ENCODE results near the gene CAMTA1. TPM values are rescaled to one million over a fixed set of nuclear protein-coding genes. Genes with fewer than 3 reads are reported as not detected.

Gene CAMTA1
- total RNA-seq, 6 experiments from 2014 or later = 78.1 to 96.6 (median 86.1) TPM

DNA sequence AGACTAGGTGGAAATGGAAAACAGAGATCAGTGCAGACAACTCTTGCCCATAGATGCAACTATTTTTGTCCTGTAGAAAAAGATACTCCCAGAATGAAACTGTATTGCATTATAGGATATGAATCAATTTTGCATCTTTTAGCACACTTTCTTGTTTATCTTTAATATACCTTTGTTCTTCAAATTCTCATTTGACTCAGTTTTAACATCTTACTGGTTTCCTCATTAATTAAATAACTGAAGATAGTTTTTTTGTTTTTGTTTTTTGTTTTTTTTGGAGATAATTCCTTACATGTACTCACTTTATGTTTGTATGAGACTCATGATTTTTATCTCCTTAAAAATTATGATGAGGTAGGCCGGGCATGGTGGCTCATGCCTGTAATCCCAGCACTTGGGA, 10.9 kb upstream of the CAMTA1 start:
- H3K4me3 Mint-ChIP-seq = no peak overlapping the region
- peaks cover 24% of the 10 kb centered on the region for H3K4me1 Mint-ChIP-seq (ENCODE audit: low read depth)
- H3K9me3 Mint-ChIP-seq = peaks cover 10% of the 10 kb centered on the region; the same call in 1 of the 2 replicates
- H3K36me3 Mint-ChIP-seq (ENCODE audit: low read depth) = no peaks in the 10 kb centered on the region
- no peaks in the 10 kb centered on the region; the same call in 1 of the 2 replicates for H3K27me3 Mint-ChIP-seq (ENCODE audit: insufficient read depth)
- H3K27ac Mint-ChIP-seq = no peak overlapping the region
- TF ChIP-seq, protein P1, sequence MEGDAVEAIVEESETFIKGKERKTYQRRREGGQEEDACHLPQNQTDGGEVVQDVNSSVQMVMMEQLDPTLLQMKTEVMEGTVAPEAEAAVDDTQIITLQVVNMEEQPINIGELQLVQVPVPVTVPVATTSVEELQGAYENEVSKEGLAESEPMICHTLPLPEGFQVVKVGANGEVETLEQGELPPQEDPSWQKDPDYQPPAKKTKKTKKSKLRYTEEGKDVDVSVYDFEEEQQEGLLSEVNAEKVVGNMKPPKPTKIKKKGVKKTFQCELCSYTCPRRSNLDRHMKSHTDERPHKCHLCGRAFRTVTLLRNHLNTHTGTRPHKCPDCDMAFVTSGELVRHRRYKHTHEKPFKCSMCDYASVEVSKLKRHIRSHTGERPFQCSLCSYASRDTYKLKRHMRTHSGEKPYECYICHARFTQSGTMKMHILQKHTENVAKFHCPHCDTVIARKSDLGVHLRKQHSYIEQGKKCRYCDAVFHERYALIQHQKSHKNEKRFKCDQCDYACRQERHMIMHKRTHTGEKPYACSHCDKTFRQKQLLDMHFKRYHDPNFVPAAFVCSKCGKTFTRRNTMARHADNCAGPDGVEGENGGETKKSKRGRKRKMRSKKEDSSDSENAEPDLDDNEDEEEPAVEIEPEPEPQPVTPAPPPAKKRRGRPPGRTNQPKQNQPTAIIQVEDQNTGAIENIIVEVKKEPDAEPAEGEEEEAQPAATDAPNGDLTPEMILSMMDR (IDR thresholded peaks at IDR 0.05) = no peak
- no peak for DNase-seq

DNA sequence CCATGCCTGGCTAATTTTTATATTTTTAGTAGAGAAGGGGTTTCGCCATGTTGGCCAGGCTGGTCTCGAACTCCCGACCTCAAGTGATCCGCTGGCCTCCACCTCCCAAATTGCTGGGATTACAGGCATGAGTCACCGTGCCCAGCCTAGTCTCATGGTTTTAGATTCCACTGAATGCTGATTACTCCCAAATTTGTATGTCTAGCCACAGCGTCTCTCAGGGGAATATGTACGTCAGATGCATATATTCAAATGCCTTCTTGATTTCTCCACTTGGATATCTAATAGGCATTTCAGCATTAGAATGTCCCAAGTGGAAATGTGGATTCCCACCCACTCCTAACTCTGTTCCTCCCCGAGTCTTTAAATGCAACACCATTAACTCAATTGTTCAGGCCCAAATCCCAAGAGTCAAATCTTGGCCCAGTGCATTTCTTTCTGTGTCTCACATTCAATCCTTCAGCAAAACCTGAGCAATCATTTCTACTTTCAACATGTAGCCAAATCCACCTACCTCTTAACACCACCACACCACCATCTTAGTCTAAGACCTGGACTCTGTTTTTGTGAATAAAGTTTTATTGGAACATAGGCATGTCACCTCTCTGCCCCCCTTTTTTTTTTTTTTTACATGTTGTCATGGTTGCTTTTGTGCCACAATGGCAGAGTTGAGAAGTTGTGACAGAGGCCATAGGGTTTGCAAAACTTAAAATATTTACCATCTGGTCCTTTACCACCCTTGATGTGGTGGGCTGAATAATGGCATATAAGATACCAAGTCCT, 9.8 kb upstream of the CAMTA1 start:
- TF ChIP-seq, protein P1 (IDR thresholded peaks at IDR 0.05) = no peak
- DNase-seq = no peak
- no peaks in the 10 kb centered on the region; the same call in 1 of the 2 replicates for H3K27me3 Mint-ChIP-seq (ENCODE audit: insufficient read depth)
- no peaks in the 10 kb centered on the region for H3K36me3 Mint-ChIP-seq (ENCODE audit: low read depth)
- H3K4me1 Mint-ChIP-seq (ENCODE audit: low read depth) = peaks cover 21% of the 10 kb centered on the region
- no peak overlapping the region for H3K4me3 Mint-ChIP-seq
- no peak overlapping the region for H3K27ac Mint-ChIP-seq
- peaks cover 10% of the 10 kb centered on the region; the same call in 1 of the 2 replicates for H3K9me3 Mint-ChIP-seq

DNA sequence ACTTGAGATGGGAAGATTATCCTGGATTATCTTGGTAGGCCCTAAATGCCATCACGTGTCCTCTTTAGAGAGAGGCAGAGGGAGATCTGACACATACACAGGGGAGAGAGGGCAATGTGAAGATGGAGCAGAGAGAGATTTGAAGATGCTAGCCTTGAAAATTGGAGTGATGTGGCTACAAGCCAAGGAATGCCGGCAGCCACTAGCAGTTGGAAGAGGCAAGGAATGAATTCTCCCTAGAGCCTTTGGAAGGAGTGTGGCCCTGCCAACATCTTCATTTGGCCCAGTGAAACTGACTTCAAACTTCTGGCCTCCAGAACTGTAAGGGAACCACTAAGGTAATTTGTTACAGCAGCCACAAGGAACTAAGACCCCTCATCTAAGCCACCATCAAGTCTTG, 8.9 kb upstream of the CAMTA1 start:
- H3K36me3 Mint-ChIP-seq (ENCODE audit: low read depth) = no peaks in the 10 kb centered on the region
- H3K27me3 Mint-ChIP-seq (ENCODE audit: insufficient read depth) = no peaks in the 10 kb centered on the region; the same call in 1 of the 2 replicates
- no peak for DNase-seq
- no peak overlapping the region for H3K27ac Mint-ChIP-seq
- TF ChIP-seq, protein P1 (IDR thresholded peaks at IDR 0.05) = no peak
- H3K9me3 Mint-ChIP-seq = peaks cover 10% of the 10 kb centered on the region; the same call in 1 of the 2 replicates
- peaks cover 12% of the 10 kb centered on the region for H3K4me1 Mint-ChIP-seq (ENCODE audit: low read depth)
- no peak overlapping the region for H3K4me3 Mint-ChIP-seq

DNA sequence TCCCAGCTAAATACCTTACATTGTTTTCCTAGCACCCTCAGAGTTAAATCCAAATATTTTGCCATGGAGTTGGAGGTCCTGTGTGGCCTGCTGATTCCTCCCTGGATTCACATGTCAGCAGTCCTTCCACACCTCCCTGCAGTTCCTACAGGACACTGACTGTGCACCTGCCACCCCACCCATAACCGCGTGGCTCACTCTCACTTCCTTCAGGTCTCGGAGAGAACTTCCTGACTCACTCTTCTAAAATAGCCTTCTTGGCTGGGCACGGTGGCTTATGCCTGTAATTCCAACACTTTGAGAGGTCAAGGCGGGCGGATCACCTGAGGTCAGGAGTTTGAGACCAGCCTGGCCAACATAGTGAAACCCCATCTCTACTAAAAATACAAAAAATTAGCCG, 8.4 kb upstream of the CAMTA1 start:
- peaks cover 10% of the 10 kb centered on the region; the same call in 1 of the 2 replicates for H3K9me3 Mint-ChIP-seq
- no peak for DNase-seq
- peaks cover 7% of the 10 kb centered on the region for H3K4me1 Mint-ChIP-seq (ENCODE audit: low read depth)
- H3K27me3 Mint-ChIP-seq (ENCODE audit: insufficient read depth) = no peaks in the 10 kb centered on the region; the same call in 1 of the 2 replicates
- TF ChIP-seq, protein P1 (IDR thresholded peaks at IDR 0.05) = no peak
- H3K4me3 Mint-ChIP-seq = no peak overlapping the region
- H3K36me3 Mint-ChIP-seq (ENCODE audit: low read depth) = no peaks in the 10 kb centered on the region
- no peak overlapping the region for H3K27ac Mint-ChIP-seq

DNA sequence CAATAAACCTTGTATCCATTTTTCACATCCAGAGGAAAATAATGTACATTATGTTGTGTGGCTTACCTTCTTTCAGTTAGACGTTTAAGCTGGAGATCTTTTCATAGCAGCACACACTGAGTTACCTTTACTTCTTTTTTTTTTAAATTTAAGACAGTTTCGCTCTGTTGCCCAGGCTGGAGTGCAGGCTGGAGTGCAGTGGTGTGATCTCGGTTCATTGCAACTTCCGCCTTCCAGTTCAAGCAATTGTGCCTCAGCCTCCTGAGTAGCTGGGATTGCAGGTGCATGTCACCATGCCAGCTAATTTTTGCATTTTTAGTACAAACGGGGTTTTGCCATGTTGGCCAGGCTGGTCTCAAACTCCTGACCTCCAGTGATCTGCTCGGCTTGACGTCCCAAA, 7.4 kb upstream of the CAMTA1 start:
- no peaks in the 10 kb centered on the region for H3K4me1 Mint-ChIP-seq (ENCODE audit: low read depth)
- H3K9me3 Mint-ChIP-seq = peaks cover 10% of the 10 kb centered on the region; the same call in 1 of the 2 replicates
- TF ChIP-seq, protein P1 (IDR thresholded peaks at IDR 0.05) = no peak
- no peak for DNase-seq
- H3K27me3 Mint-ChIP-seq (ENCODE audit: insufficient read depth) = no peaks in the 10 kb centered on the region; the same call in 1 of the 2 replicates
- no peak overlapping the region for H3K4me3 Mint-ChIP-seq
- H3K36me3 Mint-ChIP-seq (ENCODE audit: low read depth) = no peaks in the 10 kb centered on the region
- no peak overlapping the region for H3K27ac Mint-ChIP-seq
